Transverse colon (tissue), 3 donors: ENCODE measurements around the gene GNB4.

Experiments
- CTCF ChIP-seq, 5 experiments: fragments of 200-600 bp in 3 of 5; fragments of 450-650 bp in 2 of 5; sonication (generic) in 3 of 5; IDR thresholded peaks; 1 replicate in 2 of 5; 2 replicates in 3 of 5; pipeline ENCODE4 v1.5.1; 2016 to 2017; ENCODE audit warnings: antibody characterized with exemption in 5 of 5, inconsistent platforms in 3 of 5, mild to moderate bottlenecking in 2 of 5, moderate library complexity in 1 of 5
- EP300 ChIP-seq: sonication (generic); formaldehyde crosslinking; IDR thresholded peaks from one replicate; pipeline ENCODE4 v1.6.1; 2017; ENCODE audit warnings: antibody characterized with exemption, low read depth
- POLR2A ChIP-seq: fragments of 450-650 bp; IDR thresholded peaks from one replicate; pipeline ENCODE4 v1.6.1; 2016; ENCODE audit warnings: antibody characterized with exemption, mild to moderate bottlenecking, moderate library complexity

- no peak for TF ChIP-seq CTCF (IDR thresholded peaks at IDR 0.05)
- TF ChIP-seq POLR2A: no peak
- TF ChIP-seq EP300: no peak
Measured at GRCh38 chr3:179373938-179374337, 77.3 kb downstream of the GNB4 start.
